Stomach (tissue), 4 donors: Measurements from ENCODE around the gene UTP14C.

Source experiments
- CTCF ChIP-seq, 7 experiments: fragments of 450-650 bp in 4 of 7; fragments of 200-600 bp in 3 of 7; sonication (generic) in 3 of 7; IDR thresholded peaks; one replicate each; pipeline ENCODE4 v1.5.1; 2016 to 2019; ENCODE audit warnings: antibody characterized with exemption in 7 of 7, control low read depth in 2 of 7, mild to moderate bottlenecking in 1 of 7
- EP300 ChIP-seq: sonication (generic); formaldehyde crosslinking; IDR thresholded peaks from one replicate; pipeline ENCODE4 v1.6.1; 2017; ENCODE audit warnings: antibody characterized with exemption
- POLR2A ChIP-seq, 4 donors: fragments of 450-650 bp; IDR thresholded peaks; one replicate each; pipeline ENCODE4 v1.6.1; 2016; ENCODE audit warnings: antibody characterized with exemption in 4 of 4, control low read depth in 2 of 4, mild to moderate bottlenecking in 1 of 4, moderate library complexity in 1 of 4
- POLR2AphosphoS5 ChIP-seq, 3 donors: sonication (generic); formaldehyde crosslinking; IDR thresholded peaks; one replicate each; pipeline ENCODE4 v1.6.1; 2016; ENCODE audit warnings: antibody characterized with exemption in 3 of 3

- no peak for TF ChIP-seq CTCF (IDR thresholded peaks at IDR 0.05)
- TF ChIP-seq POLR2A (IDR thresholded peaks at IDR 0.05) = no peak
- no peak for TF ChIP-seq POLR2AphosphoS5 (IDR thresholded peaks at IDR 0.05)
- TF ChIP-seq EP300 = no peak
These were observed 14.5 kb upstream of the UTP14C start for GRCh38 chr13:52009946-52010345.
